SK-N-SH (cell line): ENCODE measurements around the gene TIMM10. TPM values are rescaled to one million over a fixed set of nuclear protein-coding genes. Genes with fewer than 3 reads are reported as not detected.
A peak's percentile ranks its signal among the peaks of the same experiment; 100 is the strongest.

Source experiments
- CTCF ChIA-PET: fragments of 300-600, 350-600 bp; formaldehyde crosslinking; extraction: SDS; loops from one replicate; lab custom pipeline; 2021; lab: Yijun Ruan, JAX
- POLR2A ChIA-PET: fragments of 350-600 bp; sonication (Branson Sonifier 250); formaldehyde crosslinking; extraction: SDS; loops from one replicate; lab custom pipeline; 2020; ENCODE audit warnings: antibody characterized with exemption, inconsistent platforms; lab: Yijun Ruan, JAX
- DNase-seq: peaks from one replicate; pipeline ENCODE4 v3.0.0; 2012
- H2AFZ ChIP-seq: fragments of 200-600 bp; sonication (generic); 2 replicates; pipeline ENCODE4 v1.8.1; 2016; ENCODE audit warnings: antibody characterized with exemption, mild to moderate bottlenecking, low read depth
- H3F3A ChIP-seq: fragments of 200-600 bp; sonication (generic); replicated peaks from 2 replicates; pipeline ENCODE3; 2016; ENCODE audit warnings: antibody characterized with exemption, mild to moderate bottlenecking; ENCODE audit not compliant: insufficient read depth
- H3K27ac ChIP-seq, 2 experiments: fragments of 200-500 bp in 1 of 2; fragments of 200-600 bp in 1 of 2; sonication (Bioruptor generic) in 1 of 2; sonication (generic), shearing (Covaris generic) in 1 of 2; 2 replicates each; pipeline versions ENCODE4 v1.5.1 to v1.6.1; 2014 to 2016; ENCODE audit warnings: low read depth in 2 of 2, inconsistent platforms in 1 of 2, low read length in 1 of 2, mild to moderate bottlenecking in 1 of 2, mixed read lengths in 1 of 2
- H3K27me3 ChIP-seq: fragments of 200-600 bp; sonication (generic), shearing (Covaris generic); 2 replicates; pipeline ENCODE4 v1.6.1; 2016; ENCODE audit warnings: mixed run types; ENCODE audit not compliant: insufficient read depth
- H3K36me3 ChIP-seq, 2 experiments: fragments of 200-500 bp in 1 of 2; fragments of 200-600 bp in 1 of 2; sonication (Bioruptor generic) in 1 of 2; sonication (generic) in 1 of 2; replicated peaks in 1 of 2; 2 replicates each; pipeline versions ENCODE3 to v1.5.1; 2014 to 2016; ENCODE audit warnings: low read length in 1 of 2, mild to moderate bottlenecking in 1 of 2; ENCODE audit not compliant: insufficient read depth in 2 of 2, control insufficient read depth in 1 of 2
- H3K4me1 ChIP-seq, 2 experiments: fragments of 200-500 bp in 1 of 2; fragments of 200-600 bp in 1 of 2; sonication (Bioruptor generic) in 1 of 2; sonication (generic), shearing (Covaris generic) in 1 of 2; 2 replicates each; pipeline versions ENCODE4 v1.5.1 to v1.6.1; 2014 to 2016; ENCODE audit warnings: low read depth in 1 of 2, low read length in 1 of 2, mixed run types in 1 of 2; ENCODE audit not compliant: insufficient read depth in 2 of 2, control insufficient read depth in 1 of 2
- H3K4me2 ChIP-seq: fragments of 200-600 bp; sonication (generic), shearing (Covaris generic); 2 replicates; pipeline ENCODE4 v1.6.1; 2017; ENCODE audit warnings: mixed run types
- H3K4me3 ChIP-seq, 2 experiments: fragments of 200-500 bp in 1 of 2; fragments of 200-600 bp in 1 of 2; sonication (Bioruptor generic) in 1 of 2; sonication (generic), shearing (Covaris generic) in 1 of 2; 2 replicates each; pipeline versions ENCODE4 v1.5.1 to v1.8.1; 2014 to 2016; ENCODE audit warnings: low read depth in 2 of 2, inconsistent platforms in 1 of 2, low read length in 1 of 2, mild to moderate bottlenecking in 1 of 2, mixed read lengths in 1 of 2, moderate library complexity in 1 of 2
- H3K79me2 ChIP-seq: fragments of 200-600 bp; sonication (generic); 2 replicates; pipeline ENCODE4 v1.8.1; 2017; ENCODE audit warnings: mild to moderate bottlenecking; ENCODE audit not compliant: insufficient read depth
- H3K9ac ChIP-seq: fragments of 200-600 bp; sonication (generic); 2 replicates; pipeline ENCODE4 v1.6.1; 2017; ENCODE audit warnings: mixed run types
- H3K9me2 ChIP-seq: fragments of 200-600 bp; sonication (generic); 2 replicates; pipeline ENCODE4 v1.6.1; 2017; ENCODE audit warnings: mixed run types
- H3K9me3 ChIP-seq: fragments of 200-600 bp; sonication (generic); 2 replicates; pipeline ENCODE4 v1.6.1; 2017; ENCODE audit warnings: mixed run types, mild to moderate bottlenecking, moderate library complexity
- H4K20me1 ChIP-seq: fragments of 200-600 bp; sonication (generic); 2 replicates; pipeline ENCODE4 v1.6.1; 2017; ENCODE audit warnings: mild to moderate bottlenecking, mixed run types; ENCODE audit not compliant: insufficient read depth
- CHD2 ChIP-seq: fragments of 150-350 bp; IDR thresholded peaks from 2 replicates; pipeline ENCODE4 v1.6.1; 2018; ENCODE audit warnings: low read length; ENCODE audit not compliant: partially characterized antibody
- FOXJ3 ChIP-seq: sonication (generic); formaldehyde crosslinking; IDR thresholded peaks from 2 replicates; pipeline ENCODE4 v1.5.1; 2020; ENCODE audit warnings: mild to moderate bottlenecking, missing genetic modification reagents
- NFIC ChIP-seq: IDR thresholded peaks from 2 replicates; pipeline ENCODE4 v1.4.0; 2012; ENCODE audit warnings: borderline replicate concordance
- PBX3 ChIP-seq: IDR thresholded peaks from 2 replicates; pipeline ENCODE4; 2012
- POLR2AphosphoS5 ChIP-seq: IDR thresholded peaks from 2 replicates; pipeline ENCODE4 v1.6.1; 2012; ENCODE audit warnings: low read depth, low read length
- RAD21 ChIP-seq: IDR thresholded peaks from 2 replicates; pipeline ENCODE4 v1.6.1; 2012; ENCODE audit warnings: mild to moderate bottlenecking, low read length
- REST ChIP-seq: IDR thresholded peaks from 2 replicates; pipeline ENCODE4 v1.6.1; 2012; ENCODE audit warnings: mild to moderate bottlenecking, low read depth, low read length, moderate library complexity
- SMC3 ChIP-seq: IDR thresholded peaks from 2 replicates; pipeline ENCODE4 v1.6.1; 2012; ENCODE audit warnings: low read depth, low read length, improper control_type of control experiment
- TAF1 ChIP-seq: IDR thresholded peaks from 2 replicates; pipeline ENCODE4 v1.6.1; 2012; ENCODE audit warnings: low read depth, mild to moderate bottlenecking, low read length, moderate library complexity, borderline replicate concordance
- WGBS: methylation state at CpG from one replicate; pipeline ENCODE4 v1.1.6; 2017; ENCODE audit warnings: low lambda C conversion rate; 5-methylcytosine and 5-hydroxymethylcytosine counted together
- polyA plus RNA-seq, 3 experiments: library from polyadenylated mRNA; depleted of rRNA; stranded (reverse); fragments of >200 nt; gene quantifications; 2 replicates each; pipeline ENCODE4 v1.2.3, GENCODE V29; 2012
- TF ChIP-seq, protein P1 (sequence below): fragments of 150-350 bp; IDR thresholded peaks from 2 replicates; pipeline ENCODE4 v1.6.1; 2016; ENCODE audit warnings: mild to moderate bottlenecking, low read depth, low read length

TIMM10 gene
- polyA plus RNA-seq, 1 of the 3 experiments (the other 2 are of a cell fraction) = 179 TPM

GRCh38 chr11:57500515-57500914 is 30.0 kb downstream of the TIMM10 start:
- Histone ChIP-seq H3K27me3 (no peaks in the 10 kb centered on the region), H4K20me1 (no peaks in the 10 kb centered on the region), H3K79me2 (no peaks in the 10 kb centered on the region), H3F3A (no peaks in the 10 kb centered on the region), H3K9ac (no peak overlapping the region), H3K36me3 (no peaks in the 10 kb centered on the region), H3K9me2 (no peaks in the 10 kb centered on the region), H3K4me3 (no peak overlapping the region), H3K9me3 (no peaks in the 10 kb centered on the region), H3K4me2 (no peak overlapping the region), H3K27ac (no peak overlapping the region), H3K4me1 (peaks cover 11 to 12% of the 10 kb centered on the region in 2 experiments; a peak in 2 of 4 replicates), H2AFZ (no peak overlapping the region)
- CTCF ChIA-PET = interaction anchor here (0.6 to 27.2 kb wide), 8 partner anchors 14 to 42 kb away, joined by 3 to 517 read pairs (median 4); partner anchors contain the start of genes RTN4RL2, SLC43A1 and TIMM10
- TF ChIP-seq NFIC = no peak
- TF ChIP-seq POLR2AphosphoS5 = no peak
- TF ChIP-seq FOXJ3 = no peak
- TF ChIP-seq TAF1 = no peak
- no peak for TF ChIP-seq REST
- POLR2A ChIA-PET = no interaction called here
- no peak for DNase-seq
- 88% methylated on average over 8 of the region's 8 CpGs for WGBS

DNA sequence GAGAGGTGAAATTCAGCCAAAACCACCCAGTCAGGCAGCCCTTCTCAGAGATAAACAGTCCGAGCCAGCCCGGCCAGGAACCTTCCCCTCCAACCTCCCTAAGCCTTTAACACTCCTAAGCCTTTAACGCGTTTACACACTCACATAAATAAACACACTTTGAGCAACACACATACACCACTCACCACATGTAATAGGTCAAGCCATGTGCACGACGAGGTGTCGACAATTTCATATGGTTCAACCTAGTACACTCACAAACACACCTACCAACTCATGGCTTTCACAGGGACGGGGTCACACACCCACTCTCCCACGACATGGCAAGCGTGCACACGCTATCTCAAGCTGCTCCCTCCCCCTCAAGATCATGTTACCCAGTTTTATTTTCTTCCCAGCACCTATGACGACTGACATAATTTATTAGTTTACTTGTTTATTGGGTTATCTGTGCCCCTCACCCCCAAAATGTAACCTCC is 30.5 kb downstream of the TIMM10 start:
- CTCF ChIA-PET = interaction anchor here (1.0 to 27.2 kb wide), 9 partner anchors 11 to 144 kb away, joined by 3 to 517 read pairs (median 4); partner anchors contain the start of genes RTN4RL2 and TIMM10
- 66% methylated on average over 12 of the region's 12 CpGs for WGBS

More for the DNA sequence above, 30.5 kb downstream of the TIMM10 start:
- peak overlapping the region; percentile 79 for H3K4me2 ChIP-seq
- no peaks in the 10 kb centered on the region for H3K36me3 ChIP-seq
- TF ChIP-seq, protein P1, sequence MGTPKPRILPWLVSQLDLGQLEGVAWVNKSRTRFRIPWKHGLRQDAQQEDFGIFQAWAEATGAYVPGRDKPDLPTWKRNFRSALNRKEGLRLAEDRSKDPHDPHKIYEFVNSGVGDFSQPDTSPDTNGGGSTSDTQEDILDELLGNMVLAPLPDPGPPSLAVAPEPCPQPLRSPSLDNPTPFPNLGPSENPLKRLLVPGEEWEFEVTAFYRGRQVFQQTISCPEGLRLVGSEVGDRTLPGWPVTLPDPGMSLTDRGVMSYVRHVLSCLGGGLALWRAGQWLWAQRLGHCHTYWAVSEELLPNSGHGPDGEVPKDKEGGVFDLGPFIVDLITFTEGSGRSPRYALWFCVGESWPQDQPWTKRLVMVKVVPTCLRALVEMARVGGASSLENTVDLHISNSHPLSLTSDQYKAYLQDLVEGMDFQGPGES = no peak
- TF ChIP-seq SMC3 (no peak), PBX3 (no peak), REST (no peak), RAD21 (no peak), CHD2 (no peak)
- H3K27me3 ChIP-seq = no peaks in the 10 kb centered on the region
- DNase-seq = no peak
- H3K27ac ChIP-seq = peak overlapping the region in 1 of 2 experiments; percentile 8; a peak in 1 of 4 replicates
- POLR2A ChIA-PET = no interaction called here
- H2AFZ ChIP-seq = peak overlapping the region; percentile 96
- no peaks in the 10 kb centered on the region for H3F3A ChIP-seq
- no peaks in the 10 kb centered on the region for H3K9me3 ChIP-seq
- peak overlapping the region; percentile 30 to 36; a peak in 3 of 4 replicates for H3K4me3 ChIP-seq
- no peaks in the 10 kb centered on the region for H3K79me2 ChIP-seq
- peaks cover 11 to 12% of the 10 kb centered on the region in 2 experiments; a peak in 2 of 4 replicates for H3K4me1 ChIP-seq
- no peaks in the 10 kb centered on the region for H3K9me2 ChIP-seq
- H3K9ac ChIP-seq = no peak overlapping the region
- H4K20me1 ChIP-seq = no peaks in the 10 kb centered on the region
